Neural cell (in vitro differentiated cells): ENCODE data around the gene RAET1E. TPM values are rescaled to one million over a fixed set of nuclear protein-coding genes. Genes with fewer than 3 reads are reported as not detected.
"Not testable (repeated sequence)": the region's sequence is repeated elsewhere in the genome, so short reads cannot be mapped to it uniquely, and the experiment has no call there.

ENCODE experiments used
- H2AFZ ChIP-seq: fragments of 200-600, 300-800 bp; sonication (generic), shearing (Covaris generic); 2 replicates; pipeline ENCODE4 v1.6.0; 2014; ENCODE audit warnings: low read depth, mild to moderate bottlenecking, antibody characterized with exemption, low read length, moderate library complexity
- H3F3A ChIP-seq: fragments of 200-600 bp; shearing (Covaris generic); 2 replicates; pipeline ENCODE4 v1.6.1; 2016; ENCODE audit warnings: mild to moderate bottlenecking, moderate library complexity, mixed read lengths, antibody characterized with exemption, low read length; ENCODE audit not compliant: insufficient read depth, poor library complexity, severe bottlenecking
- H3K27ac ChIP-seq: fragments of 200-600, 300-800 bp; sonication (generic), shearing (Covaris generic); 2 replicates; pipeline ENCODE4 v1.5.1; 2014; ENCODE audit warnings: mild to moderate bottlenecking, low read length, moderate library complexity
- H3K27me3 ChIP-seq: fragments of 300-800, 200-600 bp; sonication (generic), shearing (Covaris generic); 2 replicates; pipeline ENCODE4 v1.6.0; 2014; ENCODE audit warnings: mild to moderate bottlenecking, low read depth, low read length, moderate library complexity; ENCODE audit not compliant: insufficient read depth
- H3K36me3 ChIP-seq: fragments of 300-800, 200-600 bp; sonication (generic), shearing (Covaris generic); 2 replicates; pipeline ENCODE4 v1.5.1; 2014; ENCODE audit warnings: mild to moderate bottlenecking, antibody characterized with exemption, low read length, moderate library complexity; ENCODE audit not compliant: insufficient read depth
- H3K4me2 ChIP-seq: fragments of 300-800, 200-600 bp; sonication (generic), shearing (Covaris generic); 2 replicates; pipeline ENCODE4 v1.6.0; 2014; ENCODE audit warnings: mild to moderate bottlenecking, low read length
- H3K4me3 ChIP-seq: fragments of 300-800, 200-600 bp; sonication (generic), shearing (Covaris generic); 2 replicates; pipeline ENCODE4 v1.5.1; 2014; ENCODE audit warnings: mild to moderate bottlenecking, low read length, moderate library complexity
- H3K79me2 ChIP-seq: fragments of 200-600 bp; shearing (Covaris generic); replicated peaks from 2 replicates; pipeline ENCODE4 v1.6.0; 2014; ENCODE audit warnings: mild to moderate bottlenecking, low read length, moderate library complexity; ENCODE audit not compliant: insufficient read depth
- H3K9ac ChIP-seq: fragments of 300-800, 200-600 bp; sonication (generic), shearing (Covaris generic); 2 replicates; pipeline ENCODE4 v1.6.1; 2016; ENCODE audit warnings: mild to moderate bottlenecking, low read length, mixed read lengths
- H3K9me2 ChIP-seq: fragments of 200-600 bp; shearing (Covaris generic); 2 replicates; pipeline ENCODE4 v1.6.1; 2016; ENCODE audit warnings: mild to moderate bottlenecking, low read length, mixed read lengths; ENCODE audit not compliant: insufficient read depth
- H3K9me3 ChIP-seq: fragments of 200-600, 300-800 bp; sonication (generic), shearing (Covaris generic); 2 replicates; pipeline ENCODE4 v1.6.1; 2016; ENCODE audit warnings: mild to moderate bottlenecking, mixed run types, low read length, moderate library complexity, mixed read lengths
- H4K20me1 ChIP-seq: fragments of 200-600 bp; shearing (Covaris generic); 2 replicates; pipeline ENCODE4 v1.6.1; 2016; ENCODE audit warnings: mild to moderate bottlenecking, mixed run types; ENCODE audit not compliant: insufficient read depth
- CTCF ChIP-seq: fragments of 450-650 bp; IDR thresholded peaks from 2 replicates; pipeline ENCODE4 v1.5.1; 2014; ENCODE audit warnings: antibody characterized with exemption, mild to moderate bottlenecking, moderate library complexity; ENCODE audit not compliant: poor library complexity, severe bottlenecking
- EP300 ChIP-seq: fragments of 450-650 bp; conservative IDR thresholded peaks from 2 replicates; pipeline ENCODE4 v1.6.1; 2014; ENCODE audit warnings: antibody characterized with exemption, mild to moderate bottlenecking, moderate library complexity; ENCODE audit not compliant: poor library complexity, severe bottlenecking
- EZH2 ChIP-seq: fragments of 200-600, 300-800 bp; shearing (Covaris generic), sonication (generic); IDR thresholded peaks from 2 replicates; pipeline ENCODE4 v1.6.1; 2014; ENCODE audit warnings: antibody characterized with exemption, low read length, borderline replicate concordance, mild to moderate bottlenecking; ENCODE audit not compliant: insufficient read depth, poor library complexity, severe bottlenecking
- MXI1 ChIP-seq: fragments of 450-650 bp; conservative IDR thresholded peaks from 2 replicates; pipeline ENCODE4 v1.6.1; 2014; ENCODE audit warnings: antibody characterized with exemption, mild to moderate bottlenecking; ENCODE audit not compliant: poor library complexity, severe bottlenecking
- POLR2AphosphoS5 ChIP-seq: IDR thresholded peaks from 2 replicates; pipeline ENCODE4 v1.6.1; 2012
- RAD21 ChIP-seq: fragments of 450-650 bp; conservative IDR thresholded peaks from 2 replicates; pipeline ENCODE4 v1.6.1; 2014; ENCODE audit warnings: antibody characterized with exemption, mild to moderate bottlenecking, moderate library complexity
- REST ChIP-seq: IDR thresholded peaks from 2 replicates; pipeline ENCODE4 v1.6.1; 2012; ENCODE audit warnings: borderline replicate concordance
- SMC3 ChIP-seq: fragments of 450-650 bp; conservative IDR thresholded peaks from 2 replicates; pipeline ENCODE4 v1.6.1; 2014; ENCODE audit warnings: antibody characterized with exemption, mild to moderate bottlenecking, moderate library complexity; ENCODE audit not compliant: poor library complexity
- TAF1 ChIP-seq: IDR thresholded peaks from 2 replicates; pipeline ENCODE4 v1.6.1; 2012; ENCODE audit warnings: low read depth
- polyA plus RNA-seq: library from polyadenylated mRNA; depleted of rRNA; stranded (reverse); fragments of >200 nt; gene quantifications from 2 replicates; pipeline ENCODE4 v1.2.3, GENCODE V29; 2014

RAET1E gene
- polyA plus RNA-seq, 1 donor from 2014 or later: not detected

GRCh38 chr6:149851461-149852110, 46.3 kb downstream of the RAET1E start:
- no peaks in the 10 kb centered on the region for H3K27me3 ChIP-seq
- H3K4me3 ChIP-seq: no peak overlapping the region
- H3K79me2 ChIP-seq: peaks cover 2% of the 10 kb centered on the region
- TF ChIP-seq POLR2AphosphoS5 (no peak), MXI1 (no peak), EZH2 (no peak), CTCF (no peak), SMC3 (no peak), EP300 (no peak), REST (no peak), TAF1 (no peak), RAD21 (no peak)
- no peak overlapping the region for H3K9ac ChIP-seq
- H3K4me2 ChIP-seq: no peak overlapping the region
- no peak overlapping the region for H2AFZ ChIP-seq
- H3K9me2 ChIP-seq: no peaks in the 10 kb centered on the region
- no peak overlapping the region for H3K27ac ChIP-seq
- H3F3A ChIP-seq: no peaks in the 10 kb centered on the region
- H3K36me3 ChIP-seq: no peaks in the 10 kb centered on the region
- no peaks in the 10 kb centered on the region for H4K20me1 ChIP-seq
- no peaks in the 10 kb centered on the region for H3K9me3 ChIP-seq

- H3K27ac ChIP-seq, H3K79me2 ChIP-seq, H3K4me3 ChIP-seq, H4K20me1 ChIP-seq, H2AFZ ChIP-seq, H3K9me3 ChIP-seq, H3K36me3 ChIP-seq, H3F3A ChIP-seq, H3K9ac ChIP-seq, H3K27me3 ChIP-seq, H3K4me2 ChIP-seq, H3K9me2 ChIP-seq: not testable (repeated sequence)
Observed at GRCh38 chr6:149848343-149848742, 49.6 kb downstream of the RAET1E start.

Other genes starting within 250 kb of the RAET1E start
- 23.1 and 32.2 TPM in 2 replicates for gene KATNA1, start 249.4 kb downstream of the RAET1E start, polyA plus RNA-seq
- 12.8 and 12.9 TPM in 2 replicates for gene LATS1, start 180.0 kb downstream of the RAET1E start, polyA plus RNA-seq
- 20.9 and 26.9 TPM in 2 replicates for gene NUP43, start 151.6 kb downstream of the RAET1E start, polyA plus RNA-seq
- 384 and 400 TPM in 2 replicates for gene PCMT1, start 148.4 kb downstream of the RAET1E start, polyA plus RNA-seq
- gene LRP11, start 33.8 kb downstream of the RAET1E start, polyA plus RNA-seq: 53.5 and 57.0 TPM in 2 replicates
- gene RAET1G, start 25.0 kb upstream of the RAET1E start, polyA plus RNA-seq: not detected in 2 replicates
- 1.5 and 2.8 TPM in 2 replicates for gene ULBP2, start 43.9 kb upstream of the RAET1E start, polyA plus RNA-seq
- 0.22 and 0.38 TPM in 2 replicates for gene ULBP1, start 65.8 kb upstream of the RAET1E start, polyA plus RNA-seq
- not detected in 2 replicates for gene RAET1L, start 127.4 kb upstream of the RAET1E start, polyA plus RNA-seq
- gene ULBP3, start 171.0 kb upstream of the RAET1E start, polyA plus RNA-seq: 2.2 and 2.8 TPM in 2 replicates
- 9.9 and 14.0 TPM in 2 replicates for gene PPP1R14C, start 244.9 kb upstream of the RAET1E start, polyA plus RNA-seq